ENCODE data around the gene HOXB7. TPM values are rescaled to one million over a fixed set of nuclear protein-coding genes. Genes with fewer than 3 reads are reported as not detected.

Gene HOXB7
- total RNA-seq, 1 donor from 2014 or later = 2.4 TPM

GRCh38 chr17:48583708-48584222, 27.1 kb downstream of the HOXB7 start:
- Histone ChIP-seq H3K36me3 (no peaks in the 10 kb centered on the region), H3K4me1 (peaks cover 48% of the 10 kb centered on the region), H3K27me3 (ENCODE audit: low read depth) (peaks cover 90% of the 10 kb centered on the region), H3K4me3 (no peak overlapping the region), H3K9me3 (no peaks in the 10 kb centered on the region), H3K27ac (no peak overlapping the region)
- DNase-seq (no peak), ATAC-seq (no peak)
- intact Hi-C loops (cut with DNase I) = no loop called here
- no peak for TF ChIP-seq CTCF (IDR thresholded peaks at IDR 0.05)

GRCh38 chr17:48582750-48583069, 28.1 kb downstream of the HOXB7 start:
- Histone ChIP-seq H3K4me3 (peak overlapping the region; percentile 62), H3K4me1 (peaks cover 49% of the 10 kb centered on the region)
- no peak for TF ChIP-seq CTCF (IDR thresholded peaks at IDR 0.05)

GRCh38 chr17:48579760-48580554, 30.9 kb downstream of the HOXB7 start:
- peak overlapping the region; percentile 62 for H3K4me3 ChIP-seq
- H3K27me3 ChIP-seq (ENCODE audit: low read depth) = peaks cover 88% of the 10 kb centered on the region
- DNase-seq (no peak), ATAC-seq (no peak)
- H3K27ac ChIP-seq = peak overlapping the region; percentile 92
- H3K4me1 ChIP-seq = peaks cover 38% of the 10 kb centered on the region
- intact Hi-C loops (cut with DNase I) = no loop called here
- no peaks in the 10 kb centered on the region for H3K9me3 ChIP-seq
- TF ChIP-seq CTCF (IDR thresholded peaks at IDR 0.05) = no peak
- no peaks in the 10 kb centered on the region for H3K36me3 ChIP-seq

More at GRCh38 chr17:48582750-48583069, 28.1 kb downstream of the HOXB7 start:
- DNase-seq = no peak
- H3K9me3 ChIP-seq = no peaks in the 10 kb centered on the region
- intact Hi-C loops (cut with DNase I) = no loop called here
- peaks cover 88% of the 10 kb centered on the region for H3K27me3 ChIP-seq (ENCODE audit: low read depth)
- ATAC-seq = no peak
- H3K27ac ChIP-seq = peak overlapping the region; percentile 92
- no peaks in the 10 kb centered on the region for H3K36me3 ChIP-seq

- DNase-seq (no peak), ATAC-seq (no peak)
- TF ChIP-seq CTCF (IDR thresholded peaks at IDR 0.05) = no peak
- H3K4me1 ChIP-seq = peaks cover 33% of the 10 kb centered on the region
- peak overlapping the region; percentile 92 for H3K27ac ChIP-seq
- no peaks in the 10 kb centered on the region for H3K36me3 ChIP-seq
- peak overlapping the region; percentile 62 for H3K4me3 ChIP-seq
- peaks cover 90% of the 10 kb centered on the region for H3K27me3 ChIP-seq (ENCODE audit: low read depth)
- intact Hi-C loops (cut with DNase I) = no loop called here
- H3K9me3 ChIP-seq = no peaks in the 10 kb centered on the region
Measured at GRCh38 chr17:48579471-48579759, 31.4 kb downstream of the HOXB7 start.

- Histone ChIP-seq H3K27me3 (ENCODE audit: low read depth) (peaks cover 90% of the 10 kb centered on the region), H3K9me3 (no peaks in the 10 kb centered on the region), H3K4me3 (peak overlapping the region; percentile 62), H3K4me1 (peaks cover 29% of the 10 kb centered on the region), H3K36me3 (no peaks in the 10 kb centered on the region), H3K27ac (peak overlapping the region; percentile 92)
- no peak for DNase-seq
- peak; percentile 4 to 20 for ATAC-seq
- TF ChIP-seq CTCF (IDR thresholded peaks at IDR 0.05) = no peak
- intact Hi-C loops (cut with DNase I) = no loop called here
Measured at GRCh38 chr17:48578616-48579470, 32.0 kb downstream of the HOXB7 start.
